ENCODE results near the gene UNCX. TPM values are rescaled to one million over a fixed set of nuclear protein-coding genes. Genes with fewer than 3 reads are reported as not detected.

The UNCX gene
- polyA plus RNA-seq, 3 donors: 9.3 to 14.9 (median 12.6) TPM

DNA sequence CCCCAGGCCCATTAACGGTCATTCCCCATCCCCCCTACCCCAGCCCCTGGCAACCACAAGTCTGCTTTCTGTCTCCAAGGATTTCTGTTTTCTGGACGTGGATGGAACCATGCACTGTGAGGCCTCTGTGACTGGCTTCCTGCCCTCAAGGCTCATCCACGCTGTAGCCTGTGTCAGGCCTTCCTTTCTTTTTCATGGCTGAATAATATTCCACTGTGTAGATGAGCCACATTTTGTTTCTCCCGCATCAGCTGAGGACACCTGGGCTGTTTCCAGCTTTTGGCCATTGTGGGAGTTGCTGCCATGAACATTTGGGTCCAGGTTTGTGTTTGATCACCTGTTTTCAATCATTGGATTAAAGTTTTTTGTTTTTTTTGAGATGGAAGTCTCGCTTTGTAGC, 50.0 kb downstream of the UNCX start:
- DNase-seq (ENCODE audit: extremely low read depth in 1 of 11, low read depth in 9 of 11, low spot score in 4 of 11): no peak

DNA sequence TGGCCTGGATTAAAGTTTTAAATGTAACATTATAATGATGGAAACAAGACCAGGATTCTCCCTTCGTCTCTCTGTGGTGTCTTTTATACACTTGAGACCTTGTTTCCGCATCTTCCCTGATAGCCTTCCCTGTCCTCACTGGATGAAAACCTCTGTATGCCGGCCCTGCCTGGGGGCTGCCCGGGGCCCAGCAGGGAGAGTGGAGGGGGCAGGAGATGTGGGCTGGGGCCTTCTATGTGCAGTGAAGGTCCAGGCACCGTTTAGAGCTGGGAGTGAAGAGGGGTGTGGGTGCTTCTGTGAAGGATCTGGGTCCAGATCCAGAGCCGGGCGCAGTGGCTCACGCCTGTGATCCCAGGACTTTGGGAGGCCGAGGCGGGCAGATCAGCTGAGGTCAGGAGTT, 50.7 kb downstream of the UNCX start:
- no peak for DNase-seq (ENCODE audit: extremely low read depth in 1 of 11, low read depth in 9 of 11, low spot score in 4 of 11)

DNA sequence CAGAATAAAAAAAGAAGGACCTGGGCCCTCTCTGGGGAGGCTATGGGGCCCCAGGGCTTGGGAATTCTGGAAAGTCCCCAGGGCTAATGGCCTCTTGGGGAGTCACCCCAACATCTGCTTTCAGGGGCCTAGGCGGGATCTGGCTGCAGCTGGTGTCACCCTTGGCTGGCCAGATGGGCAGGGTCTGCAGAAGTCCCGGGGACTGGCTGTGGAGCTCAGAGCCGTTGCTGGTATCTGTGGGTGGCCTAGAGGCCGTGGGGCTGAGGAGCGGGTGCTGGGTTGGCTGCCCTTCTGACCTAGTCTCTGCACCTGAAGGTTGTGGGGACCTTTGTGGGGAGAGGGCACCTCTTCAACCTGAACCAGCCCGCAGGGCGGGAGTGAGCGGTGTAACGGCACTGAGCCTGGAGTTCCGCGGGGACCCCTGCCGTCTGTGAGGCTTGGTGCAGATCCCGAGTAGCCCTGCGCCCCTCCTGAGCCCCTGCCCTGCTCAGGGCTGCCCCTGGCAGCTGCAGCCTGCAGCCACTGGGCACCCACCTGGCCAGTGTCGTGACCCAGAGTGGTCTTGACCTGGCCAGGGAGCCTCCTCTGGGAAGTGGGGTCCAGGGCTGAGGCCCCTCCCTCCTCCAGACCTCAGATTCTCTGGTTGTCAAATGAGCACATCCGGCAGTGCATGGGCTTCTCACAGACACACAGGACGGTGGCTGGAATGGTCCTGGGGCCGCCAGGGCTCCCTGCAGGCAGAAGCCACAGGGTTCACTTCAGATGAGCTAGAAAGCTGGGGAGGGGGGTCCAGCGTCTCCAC, 51.5 kb downstream of the UNCX start:
- DNase-seq (ENCODE audit: extremely low read depth in 1 of 11, low read depth in 9 of 11, low spot score in 4 of 11): no peak

DNA sequence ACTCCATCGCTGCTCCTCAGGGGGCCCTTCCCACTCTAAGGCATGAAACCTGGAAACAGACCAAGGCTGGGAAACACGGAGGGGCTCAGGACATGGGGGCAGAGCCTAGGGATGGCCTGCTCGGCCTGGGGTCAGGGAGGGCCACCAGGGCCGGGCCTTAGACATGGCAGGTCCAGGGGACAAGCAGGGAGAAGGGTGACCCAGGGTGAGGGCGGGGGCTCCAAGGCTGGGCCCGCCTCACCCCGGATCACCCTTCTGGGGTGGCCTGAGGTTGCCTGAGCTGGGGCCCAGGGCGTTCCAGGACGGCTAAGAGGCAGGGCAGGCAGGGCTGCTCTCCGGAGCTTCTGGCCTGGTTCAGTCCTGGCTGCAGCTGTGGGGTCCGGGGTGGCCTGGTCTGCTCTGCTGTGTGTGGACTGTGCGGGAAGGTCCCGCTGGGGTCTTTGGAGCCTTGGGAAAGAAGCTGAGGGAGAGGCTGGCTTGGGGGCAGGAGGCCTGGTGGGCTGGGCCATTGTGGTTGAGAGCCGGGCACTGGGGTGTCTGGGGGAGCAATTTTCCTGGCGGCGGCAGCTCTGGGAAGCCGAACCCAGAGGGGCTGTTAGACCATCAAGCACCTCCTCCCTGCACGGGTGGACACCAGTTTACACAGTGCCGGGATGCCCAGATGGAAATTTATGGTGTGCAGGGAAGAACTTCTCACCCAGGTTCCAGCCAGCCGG, 52.2 kb downstream of the UNCX start:
- no peak for DNase-seq (ENCODE audit: extremely low read depth in 1 of 11, low read depth in 9 of 11, low spot score in 4 of 11)

DNA sequence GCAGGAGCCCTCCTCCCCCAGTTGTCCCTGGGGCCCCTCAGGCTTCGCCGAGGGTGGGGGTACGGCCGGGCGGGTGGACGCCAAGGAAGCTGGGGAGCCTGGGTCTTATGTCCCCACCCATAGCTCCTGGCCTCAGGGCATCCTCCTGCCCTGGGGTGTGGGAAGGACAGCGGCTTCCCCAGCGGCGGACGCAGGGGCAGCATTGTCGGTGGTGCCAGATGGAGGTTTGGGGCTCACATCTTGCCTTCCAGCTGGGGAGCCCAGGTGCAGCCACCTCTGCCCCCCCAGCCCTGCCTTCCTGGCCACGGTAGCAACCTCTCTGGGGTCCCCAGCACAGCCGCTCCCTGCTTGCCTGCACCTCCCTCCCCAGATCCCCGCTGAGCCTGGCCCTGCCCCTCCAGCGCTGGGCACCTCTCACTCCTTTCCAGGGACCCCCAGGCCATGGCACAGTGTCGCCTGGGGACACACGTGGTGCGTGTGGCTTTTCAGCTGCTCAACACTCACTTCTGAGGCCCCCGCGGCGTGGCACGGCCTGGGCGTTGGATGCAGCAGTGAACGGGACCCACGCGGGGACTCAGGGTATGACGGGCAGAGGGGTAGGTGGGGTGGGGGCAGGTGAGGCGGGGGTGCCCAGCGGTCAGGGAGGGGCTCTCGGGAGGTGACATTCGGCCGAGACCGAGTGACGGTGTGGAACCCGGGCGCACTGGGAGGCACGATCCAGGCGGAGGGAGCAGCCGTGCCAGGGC, 53.1 kb downstream of the UNCX start:
- no peak for DNase-seq (ENCODE audit: extremely low read depth in 1 of 11, low read depth in 9 of 11, low spot score in 4 of 11)

Other genes with a start within 250 kb of the UNCX start
- 1 to 10 TPM; 1.8 to 4.1 (median 2.7) TPM for gene CYP2W1, start 249.7 kb upstream of the UNCX start, polyA plus RNA-seq (ENCODE audit: insufficient read length in 3 of 3)
- 1 to 10 TPM; 2.8 to 5.9 (median 3.2) TPM for gene GPR146, start 188.3 kb upstream of the UNCX start, polyA plus RNA-seq (ENCODE audit: insufficient read length in 3 of 3)
- 1 to 10 TPM; 4.9 to 6.5 (median 6.1) TPM for gene GPER1, start 144.8 kb upstream of the UNCX start, polyA plus RNA-seq (ENCODE audit: insufficient read length in 3 of 3)
- gene ZFAND2A, start 72.7 kb upstream of the UNCX start, polyA plus RNA-seq (ENCODE audit: insufficient read length in 3 of 3): 10 to 100 TPM; 19.3 to 24.6 (median 23.4) TPM
- gene MICALL2, start 226.6 kb downstream of the UNCX start, polyA plus RNA-seq (ENCODE audit: insufficient read length in 3 of 3): 10 to 100 TPM in 2 of 3 donors, 1 to 10 TPM in 1; 8.2 to 14.9 (median 10.9) TPM